ENCODE results near the gene MUC5AC.

- TF ChIP-seq EZH2 (IDR thresholded peaks at IDR 0.05; ENCODE audit: insufficient read depth, poor library complexity, severe bottlenecking) (no peak), EZH2phosphoT487 (IDR thresholded peaks at IDR 0.05; ENCODE audit: insufficient read depth, low read depth) (no peak)
Observed at GRCh38 chr11:1206391-1207271, 48.9 kb downstream of the MUC5AC start.

Data from GM23248 (cell line).